Karpas-422 (cell line): ENCODE measurements around the gene MTERF4. TPM values are rescaled to one million over a fixed set of nuclear protein-coding genes. Genes with fewer than 3 reads are reported as not detected.
"Not testable (repeated sequence)": the region's sequence is repeated elsewhere in the genome, so short reads cannot be mapped to it uniquely, and the experiment has no call there.

ENCODE experiments used
- DNase-seq: peaks from one replicate; pipeline ENCODE4 v3.0.0-alpha.2; 2015
- H2AFZ ChIP-seq: fragments of 200-600 bp; sonication (generic); 2 replicates; pipeline ENCODE4 v1.6.1; 2014; ENCODE audit warnings: antibody characterized with exemption, low read length, mixed read lengths
- H3K27ac ChIP-seq: fragments of 200-600 bp; sonication (generic); 2 replicates; pipeline ENCODE4 v1.5.1; 2014; ENCODE audit warnings: mild to moderate bottlenecking, low read length, moderate library complexity
- H3K27me3 ChIP-seq: fragments of 200-600 bp; sonication (generic); 2 replicates; pipeline ENCODE4 v1.6.1; 2014; ENCODE audit warnings: low read length, mixed read lengths
- H3K36me3 ChIP-seq: fragments of 200-600 bp; sonication (generic); 2 replicates; pipeline ENCODE4 v1.6.1; 2014; ENCODE audit warnings: low read length, mixed read lengths; ENCODE audit not compliant: insufficient read depth
- H3K4me1 ChIP-seq: fragments of 200-600 bp; sonication (generic); 2 replicates; pipeline ENCODE4 v1.6.1; 2014; ENCODE audit warnings: mild to moderate bottlenecking, low read length, mixed read lengths
- H3K4me2 ChIP-seq: fragments of 200-600 bp; sonication (generic); 2 replicates; pipeline ENCODE4 v1.6.1; 2014; ENCODE audit warnings: low read length, low read depth, mild to moderate bottlenecking; ENCODE audit not compliant: poor library complexity, severe bottlenecking
- H3K4me3 ChIP-seq: fragments of 200-600 bp; sonication (generic); 2 replicates; pipeline ENCODE4 v1.5.1; 2014; ENCODE audit warnings: mild to moderate bottlenecking, antibody characterized with exemption, low read length, mixed read lengths
- H3K79me2 ChIP-seq: fragments of 200-600 bp; sonication (generic); 2 replicates; pipeline ENCODE4 v1.6.1; 2014; ENCODE audit warnings: mild to moderate bottlenecking, low read length, mixed read lengths
- H3K9ac ChIP-seq: fragments of 200-600 bp; sonication (generic); 2 replicates; pipeline ENCODE4 v1.6.0; 2014; ENCODE audit warnings: low read length
- H3K9me2 ChIP-seq: fragments of 200-600 bp; sonication (generic), shearing (Covaris generic); replicated peaks from 2 replicates; pipeline ENCODE4 v1.6.0; 2014; ENCODE audit warnings: mild to moderate bottlenecking, low read length, moderate library complexity; ENCODE audit not compliant: insufficient read depth
- H3K9me3 ChIP-seq: fragments of 300-700, 200-600 bp; sonication (generic); 2 replicates; pipeline ENCODE4 v1.6.1; 2014; ENCODE audit warnings: low read length, mixed read lengths
- H4K20me1 ChIP-seq: fragments of 200-600 bp; sonication (generic); 2 replicates; pipeline ENCODE4 v1.6.1; 2014; ENCODE audit warnings: mild to moderate bottlenecking, antibody characterized with exemption, low read length, low read depth; ENCODE audit not compliant: insufficient read depth
- total RNA-seq: library from RNA; depleted of rRNA; stranded (reverse); fragments of >200 nt; shearing (Covaris generic); gene quantifications from 2 replicates; pipeline ENCODE4 v1.2.3, GENCODE V29; 2014; ENCODE audit warnings: low replicate concordance

The MTERF4 gene
- total RNA-seq, 1 experiment from 2014 or later = 49.5 TPM

DNA sequence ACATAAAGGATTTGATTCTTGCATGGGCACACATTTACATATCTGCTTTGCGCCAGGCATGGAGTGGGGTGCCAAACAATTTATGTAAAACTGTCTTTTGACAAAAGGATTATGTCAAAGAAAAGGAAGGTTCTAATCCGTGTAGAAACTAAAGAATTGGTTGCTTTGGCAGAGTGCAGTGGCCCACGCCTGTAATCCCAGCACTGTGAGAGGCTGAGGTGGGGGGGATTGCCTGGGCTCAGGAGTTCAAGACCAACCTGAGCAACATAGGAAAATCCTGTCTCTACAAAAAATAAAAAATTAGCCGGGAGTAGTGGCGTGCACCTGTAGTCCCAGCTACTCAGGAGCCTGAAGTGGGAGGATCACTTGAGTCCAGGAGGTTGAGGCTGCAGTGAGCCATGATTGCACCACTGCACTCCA, 1.1 kb upstream of the MTERF4 start:
- Histone ChIP-seq H4K20me1 (no peaks in the 10 kb centered on the region), H3K27me3 (no peaks in the 10 kb centered on the region), H3K9me2 (no peaks in the 10 kb centered on the region), H3K4me3 (peak overlapping the region; percentile 74), H3K79me2 (peaks cover 50% of the 10 kb centered on the region), H3K36me3 (peaks cover 12% of the 10 kb centered on the region; the same call in 1 of the 2 replicates), H3K4me1 (peaks cover 41% of the 10 kb centered on the region), H2AFZ (0 out of 2 replicates have a peak overlapping the region, but pooled peaks have one; percentile 58), H3K9me3 (no peaks in the 10 kb centered on the region), H3K9ac (peak overlapping the region; percentile 75), H3K4me2 (peak overlapping the region; percentile 84), H3K27ac (peak overlapping the region; percentile 75)
- DNase-seq = peak; percentile 51

DNA sequence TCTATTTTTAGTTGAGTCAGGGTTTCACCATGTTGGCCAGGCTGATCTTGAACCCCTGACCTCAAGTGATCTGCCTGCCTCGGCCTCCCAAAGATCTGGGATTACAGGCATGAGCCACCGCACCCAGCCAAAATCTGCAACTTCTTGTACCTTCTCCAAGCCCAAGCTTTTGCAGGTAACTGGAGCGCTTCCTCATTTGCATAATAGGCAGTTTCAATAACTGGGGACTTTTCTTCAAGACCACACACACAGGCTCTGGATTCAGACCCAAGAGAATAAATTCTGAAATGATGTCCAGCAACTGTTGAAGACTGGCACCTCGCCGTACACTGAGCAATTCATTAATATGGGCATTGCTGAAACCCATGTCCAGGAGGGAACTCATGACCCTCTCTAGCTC, 2.8 kb downstream of the MTERF4 start:
- no peak for DNase-seq
- peak overlapping the region; percentile 84 for H3K4me2 ChIP-seq

DNA sequence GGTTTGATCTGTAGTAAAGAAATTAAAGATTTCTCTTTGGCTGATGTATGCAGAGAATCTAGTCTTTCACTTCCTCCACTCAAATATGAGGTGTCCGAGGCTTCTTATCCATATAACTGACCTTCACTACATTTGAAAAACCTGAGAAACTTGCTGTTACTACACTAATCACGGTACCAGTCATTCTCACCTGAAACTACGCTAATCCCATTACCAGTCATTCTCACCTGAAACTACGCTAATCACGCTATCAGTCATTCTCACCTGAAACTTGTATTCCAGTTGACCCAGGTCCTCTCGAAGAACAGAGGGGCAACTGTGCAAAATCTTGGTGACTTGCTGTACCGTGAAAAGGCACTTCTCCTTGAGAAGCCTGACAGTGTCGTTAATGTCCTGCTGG, 5.1 kb downstream of the MTERF4 start:
- DNase-seq = no peak
- H3K9me3 ChIP-seq = no peaks in the 10 kb centered on the region
- peaks cover 33% of the 10 kb centered on the region; the same call in 1 of the 2 replicates for H3K36me3 ChIP-seq

More for the DNA sequence above, 2.8 kb downstream of the MTERF4 start:
- no peak overlapping the region for H3K9ac ChIP-seq
- no peaks in the 10 kb centered on the region for H4K20me1 ChIP-seq
- peaks cover 33% of the 10 kb centered on the region; the same call in 1 of the 2 replicates for H3K36me3 ChIP-seq
- H3K9me2 ChIP-seq = no peaks in the 10 kb centered on the region
- no peak overlapping the region for H3K27ac ChIP-seq
- H3K79me2 ChIP-seq = peaks cover 79% of the 10 kb centered on the region
- H3K4me3 ChIP-seq = no peak overlapping the region
- H3K4me1 ChIP-seq = peaks cover 37% of the 10 kb centered on the region
- no peaks in the 10 kb centered on the region for H3K27me3 ChIP-seq
- H2AFZ ChIP-seq = no peak overlapping the region
- no peaks in the 10 kb centered on the region for H3K9me3 ChIP-seq

DNA sequence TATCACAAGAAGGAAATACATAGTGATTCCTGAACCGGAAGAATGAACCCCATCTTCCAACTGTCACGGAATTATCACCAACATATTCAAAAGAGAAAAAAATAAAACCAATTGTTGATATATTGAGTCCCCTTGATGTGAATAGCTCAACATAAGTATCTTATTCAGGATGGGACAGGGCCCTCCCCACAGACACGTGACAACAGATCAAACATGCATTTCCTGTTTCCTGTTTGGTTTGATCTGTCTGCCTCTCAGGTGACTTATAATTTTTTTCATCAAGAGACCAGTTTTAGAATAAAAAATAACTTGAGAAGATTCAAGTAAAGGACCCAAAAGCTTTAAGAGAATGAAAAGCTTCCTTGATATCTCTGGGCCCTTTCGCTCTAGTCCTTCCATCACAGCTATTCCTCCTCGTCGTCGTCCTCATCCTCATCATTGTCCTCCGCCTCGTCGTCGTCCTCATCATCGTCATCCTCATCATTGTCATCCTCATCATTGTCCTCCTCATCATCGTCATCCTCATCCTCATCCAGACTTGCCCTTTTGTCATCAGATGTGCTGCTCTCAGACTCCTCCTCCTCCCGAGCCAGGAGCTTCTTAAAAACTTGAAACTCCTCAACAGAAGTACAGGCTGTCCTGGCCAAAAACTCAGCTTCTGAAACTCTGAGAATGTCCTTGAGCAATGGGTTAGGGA, 6.3 kb downstream of the MTERF4 start:
- no peaks in the 10 kb centered on the region for H3K27me3 ChIP-seq
- no peak overlapping the region for H2AFZ ChIP-seq
- H3K79me2 ChIP-seq = peaks cover 52% of the 10 kb centered on the region
- H3K27ac ChIP-seq = no peak overlapping the region
- no peaks in the 10 kb centered on the region for H3K9me3 ChIP-seq
- no peaks in the 10 kb centered on the region for H3K9me2 ChIP-seq
- no peak overlapping the region for H3K9ac ChIP-seq
- peaks cover 11% of the 10 kb centered on the region; the same call in 1 of the 2 replicates for H4K20me1 ChIP-seq
- no peak for DNase-seq
- no peak overlapping the region for H3K4me3 ChIP-seq
- peaks cover 33% of the 10 kb centered on the region; the same call in 1 of the 2 replicates for H3K36me3 ChIP-seq
- H3K4me1 ChIP-seq = peaks cover 22% of the 10 kb centered on the region
- H3K4me2 ChIP-seq = no peak overlapping the region

More for the DNA sequence above, 5.1 kb downstream of the MTERF4 start:
- Histone ChIP-seq H3K4me3 (no peak overlapping the region), H3K27ac (no peak overlapping the region), H2AFZ (no peak overlapping the region), H3K9ac (no peak overlapping the region), H3K4me1 (peaks cover 27% of the 10 kb centered on the region), H3K27me3 (no peaks in the 10 kb centered on the region), H3K79me2 (peaks cover 65% of the 10 kb centered on the region), H3K9me2 (no peaks in the 10 kb centered on the region), H4K20me1 (peaks cover 2% of the 10 kb centered on the region; the same call in 1 of the 2 replicates), H3K4me2 (no peak overlapping the region)

DNA sequence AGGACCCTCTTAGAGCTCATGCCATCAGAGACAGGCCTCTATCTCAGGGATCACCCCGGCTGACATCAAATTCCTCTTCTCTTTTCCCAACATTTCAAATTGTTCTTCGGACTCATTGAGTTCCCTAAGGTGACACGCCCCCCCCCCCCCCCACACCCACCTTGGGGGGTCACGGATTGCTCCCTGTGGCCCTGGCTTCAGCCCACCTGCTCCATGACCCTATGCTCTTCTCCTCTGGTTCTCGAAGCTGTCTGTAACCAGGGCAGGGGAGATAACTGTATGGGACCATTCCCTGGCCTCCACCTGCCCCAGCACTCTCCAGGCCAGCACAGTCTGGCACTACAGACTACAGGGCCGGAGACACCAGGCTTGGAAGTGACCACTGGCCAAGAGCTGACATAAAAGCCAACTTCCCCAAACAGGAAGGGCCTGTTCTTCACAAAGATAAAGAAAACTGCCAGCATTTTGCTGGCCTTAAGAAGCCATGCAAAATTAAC, 7.1 kb downstream of the MTERF4 start:
- Histone ChIP-seq H3K9me3 (no peaks in the 10 kb centered on the region), H4K20me1 (peaks cover 12% of the 10 kb centered on the region; the same call in 1 of the 2 replicates), H3K9me2 (no peaks in the 10 kb centered on the region), H3K4me1 (peaks cover 15% of the 10 kb centered on the region), H3K4me2 (no peak overlapping the region), H3K36me3 (peaks cover 31% of the 10 kb centered on the region; the same call in 1 of the 2 replicates), H3K79me2 (peaks cover 44% of the 10 kb centered on the region), H3K9ac (no peak overlapping the region), H3K4me3 (no peak overlapping the region), H2AFZ (no peak overlapping the region), H3K27ac (no peak overlapping the region), H3K27me3 (no peaks in the 10 kb centered on the region)
- no peak for DNase-seq

DNA sequence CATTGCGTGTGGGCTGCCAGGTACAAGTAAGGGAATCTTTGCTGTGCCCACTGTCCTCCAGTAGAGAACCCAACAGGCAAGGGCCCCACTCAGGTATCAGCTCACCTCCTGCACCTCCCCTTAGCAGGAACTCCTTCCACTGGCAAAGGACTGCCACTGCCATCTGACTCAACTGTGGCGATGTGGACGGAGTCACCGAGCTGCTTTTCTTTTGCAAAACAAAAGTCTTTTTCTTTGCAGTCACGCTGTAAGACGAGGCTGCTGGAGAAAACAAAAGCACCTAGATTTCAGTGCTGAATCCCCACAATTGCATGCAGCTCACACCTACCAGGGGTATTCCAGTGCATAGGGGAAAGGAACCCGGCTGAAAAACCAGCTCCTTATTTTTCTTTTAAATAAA, 7.9 kb downstream of the MTERF4 start:
- Histone ChIP-seq H4K20me1 (peaks cover 12% of the 10 kb centered on the region; the same call in 1 of the 2 replicates), H3K4me1 (peaks cover 7% of the 10 kb centered on the region), H3K27ac (no peak overlapping the region), H2AFZ (no peak overlapping the region), H3K9me3 (no peaks in the 10 kb centered on the region), H3K4me3 (no peak overlapping the region), H3K9ac (no peak overlapping the region), H3K9me2 (no peaks in the 10 kb centered on the region), H3K79me2 (peaks cover 36% of the 10 kb centered on the region), H3K36me3 (peaks cover 33% of the 10 kb centered on the region), H3K4me2 (no peak overlapping the region), H3K27me3 (no peaks in the 10 kb centered on the region)
- DNase-seq = no peak

DNA sequence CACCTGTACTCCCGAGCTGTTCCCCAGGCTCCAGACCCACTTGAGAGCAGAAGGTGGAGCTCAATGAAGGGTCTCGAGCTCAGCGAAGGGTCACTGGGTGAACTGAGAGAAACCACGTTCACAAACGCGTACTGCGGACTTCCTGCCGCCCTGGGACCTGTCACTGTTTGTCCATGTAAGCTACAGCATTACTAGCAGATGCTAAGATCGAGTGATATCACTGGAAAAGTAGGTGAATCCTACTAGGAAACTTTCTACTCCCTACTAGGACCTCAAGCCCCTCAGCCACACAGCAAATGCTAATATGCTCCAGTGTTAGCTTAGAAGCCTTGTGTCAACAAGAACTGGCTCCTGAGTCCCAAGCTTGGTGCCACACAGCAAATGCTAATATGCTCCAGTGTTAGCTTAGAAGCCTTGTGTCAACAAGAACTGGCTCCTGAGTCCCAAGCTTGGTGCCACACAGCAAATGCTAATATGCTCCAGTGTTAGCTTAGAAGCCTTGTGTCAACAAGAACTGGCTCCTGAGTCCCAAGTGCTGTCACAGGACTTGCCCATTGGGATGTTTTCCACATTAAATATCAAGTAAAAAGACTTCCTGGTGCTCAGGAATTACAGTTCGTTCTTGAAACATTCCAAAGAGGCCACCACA, 8.8 kb downstream of the MTERF4 start:
- H3K36me3 ChIP-seq = peaks cover 36% of the 10 kb centered on the region
- not testable (repeated sequence) for H3K9ac ChIP-seq, H3K9me3 ChIP-seq, H3K9me2 ChIP-seq, H3K4me3 ChIP-seq, H3K4me2 ChIP-seq, H3K27me3 ChIP-seq, H3K4me1 ChIP-seq, DNase-seq, H2AFZ ChIP-seq, H3K27ac ChIP-seq
- H4K20me1 ChIP-seq = peaks cover 12% of the 10 kb centered on the region; the same call in 1 of the 2 replicates
- H3K79me2 ChIP-seq = peaks cover 29% of the 10 kb centered on the region

DNA sequence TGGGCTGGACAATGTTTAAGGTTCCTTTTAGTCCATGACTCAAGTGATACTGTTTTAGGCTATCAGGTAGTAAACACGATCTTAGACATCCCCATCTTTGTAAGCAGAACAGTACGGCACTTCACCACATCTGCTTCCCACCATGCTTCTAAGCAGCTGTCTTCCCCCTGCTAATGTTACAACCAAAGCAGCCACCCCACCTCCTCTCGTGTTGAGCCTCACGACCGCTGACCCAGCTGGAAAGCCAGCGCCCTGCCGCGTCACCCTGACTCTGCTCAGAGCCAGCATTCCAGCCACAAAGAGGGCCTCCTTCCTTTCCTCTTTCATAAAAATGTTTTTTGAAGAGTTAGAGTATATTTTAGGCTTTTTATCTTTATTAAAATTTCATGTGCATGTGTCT, 9.4 kb downstream of the MTERF4 start:
- Histone ChIP-seq H3K4me1 (peaks cover 3% of the 10 kb centered on the region; the same call in 1 of the 2 replicates), H2AFZ (no peak overlapping the region), H3K27ac (no peak overlapping the region), H3K4me2 (no peak overlapping the region), H3K79me2 (peaks cover 24% of the 10 kb centered on the region), H3K9me2 (no peaks in the 10 kb centered on the region), H3K36me3 (peaks cover 35% of the 10 kb centered on the region), H3K9me3 (no peaks in the 10 kb centered on the region), H3K4me3 (no peak overlapping the region), H4K20me1 (peaks cover 12% of the 10 kb centered on the region; the same call in 1 of the 2 replicates), H3K27me3 (no peaks in the 10 kb centered on the region), H3K9ac (no peak overlapping the region)
- DNase-seq = no peak
